Subcutaneous abdominal adipose tissue (tissue), 5 donors: ENCODE data around the gene OR5I1.
"Not testable (repeated sequence)": the region's sequence is repeated elsewhere in the genome, so short reads cannot be mapped to it uniquely, and the experiment has no call there.

Experiments
- H3K27ac ChIP-seq: one replicate; pipeline ENCODE4 v1.7.0; 2013; ENCODE audit warnings: low read depth, mild to moderate bottlenecking, inconsistent platforms, low read length, moderate library complexity
- H3K27me3 ChIP-seq, 5 donors: one replicate each; pipeline ENCODE4 v1.7.0; 2013; ENCODE audit warnings: low read length in 5 of 5, inconsistent platforms in 1 of 5; ENCODE audit not compliant: control insufficient read depth in 5 of 5, insufficient read depth in 4 of 5
- H3K36me3 ChIP-seq, 5 donors: one replicate each; pipeline ENCODE4 v1.7.0; 2013; ENCODE audit warnings: low read length in 5 of 5; ENCODE audit not compliant: control insufficient read depth in 5 of 5, insufficient read depth in 5 of 5
- H3K4me1 ChIP-seq, 5 donors: one replicate each; pipeline ENCODE4 v1.7.0; 2013; ENCODE audit warnings: low read length in 5 of 5, mild to moderate bottlenecking in 3 of 5, moderate library complexity in 1 of 5; ENCODE audit not compliant: control insufficient read depth in 5 of 5, insufficient read depth in 5 of 5
- H3K4me3 ChIP-seq, 5 donors: one replicate each; pipeline ENCODE4 v1.7.0; 2013; ENCODE audit warnings: low read length in 5 of 5, low read depth in 1 of 5
- H3K9ac ChIP-seq, 5 donors: one replicate each; pipeline ENCODE4 v1.7.0; 2013; ENCODE audit warnings: low read length in 5 of 5, mild to moderate bottlenecking in 4 of 5, moderate library complexity in 3 of 5
- H3K9me3 ChIP-seq, 5 donors: one replicate each; pipeline ENCODE4 v1.7.0; 2013; ENCODE audit warnings: low read length in 5 of 5; ENCODE audit not compliant: control insufficient read depth in 5 of 5
- donor health status: healthy.
- donor health status: healthy.
- donor health status: healthy.
- donor health status: healthy.
- donor health status: healthy.

OR5I1 gene

GRCh38 chr11:55902308-55902707 is 33.9 kb downstream of the OR5I1 start:
- H3K36me3 ChIP-seq: no peaks in the 10 kb centered on the region
- no peaks in the 10 kb centered on the region for H3K27me3 ChIP-seq
- no peaks in the 10 kb centered on the region for H3K9me3 ChIP-seq
- no peak overlapping the region for H3K27ac ChIP-seq
- H3K9ac ChIP-seq: no peak overlapping the region
- H3K4me1 ChIP-seq: no peaks in the 10 kb centered on the region
- H3K4me3 ChIP-seq: no peak overlapping the region

DNA sequence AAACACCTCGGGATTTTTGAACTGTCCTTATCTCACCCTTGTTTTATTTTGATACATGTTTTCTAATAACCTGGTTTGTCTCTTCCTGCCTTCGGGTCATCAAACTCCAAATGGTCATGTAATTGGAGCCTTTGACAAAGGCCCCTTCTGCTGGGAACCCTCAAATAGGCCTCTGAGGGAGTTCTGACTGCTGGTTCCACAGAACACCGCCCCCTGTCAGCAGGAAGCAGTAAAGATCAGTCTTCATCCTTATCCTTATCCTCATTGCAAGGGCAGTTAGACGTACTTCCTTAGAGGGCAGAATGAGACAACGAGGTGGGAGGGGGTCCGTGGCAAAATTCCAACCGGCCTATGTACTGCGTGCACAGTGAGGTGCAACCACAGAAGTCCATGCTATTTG is 41.0 kb downstream of the OR5I1 start:
- Histone ChIP-seq H3K9ac (no peak overlapping the region), H3K4me1 (no peaks in the 10 kb centered on the region), H3K27me3 (no peaks in the 10 kb centered on the region), H3K4me3 (no peak overlapping the region), H3K36me3 (no peaks in the 10 kb centered on the region), H3K27ac (no peak overlapping the region), H3K9me3 (peaks cover 0 to 3% (median 2%) of the 10 kb centered on the region in 5 donors)

- not testable (repeated sequence) for H3K36me3 ChIP-seq, H3K27ac ChIP-seq, H3K9ac ChIP-seq, H3K9me3 ChIP-seq, H3K4me3 ChIP-seq, H3K4me1 ChIP-seq, H3K27me3 ChIP-seq
Observed at GRCh38 chr11:55885481-55885880, 50.7 kb downstream of the OR5I1 start.
